Keratinocyte (primary cell): ENCODE results near the gene EMP2. TPM values are rescaled to one million over a fixed set of nuclear protein-coding genes. Genes with fewer than 3 reads are reported as not detected.

Experiments
- DNase-seq: peaks from one replicate; pipeline ENCODE4 v3.0.0-alpha.2; 2011; ENCODE audit warnings: low read depth, missing footprints, low spot score
- FAIRE-seq: peaks from 2 replicates; lab custom pipeline; 2011; peaks lifted over from hg19 to GRCh38; lab: Jason Lieb, UNC
- H2AFZ ChIP-seq: 2 replicates; pipeline ENCODE4 v1.6.0; 2012; ENCODE audit warnings: low read length, control low read depth, inconsistent platforms; ENCODE audit not compliant: control insufficient read depth
- H3K27ac ChIP-seq: 2 replicates; pipeline ENCODE4 v1.5.1; 2011; ENCODE audit warnings: low read length; ENCODE audit not compliant: control insufficient read depth, insufficient read depth
- H3K27me3 ChIP-seq: 3 replicates; pipeline ENCODE4 v1.6.0; 2011; ENCODE audit warnings: low read length; ENCODE audit not compliant: control insufficient read depth, insufficient read depth; ENCODE audit errors: extremely low read depth
- H3K36me3 ChIP-seq, 2 experiments: 2 replicates in 1 of 2; 3 replicates in 1 of 2; pipeline ENCODE4 v1.5.1; 2011; ENCODE audit warnings: low read length in 2 of 2, mild to moderate bottlenecking in 1 of 2; ENCODE audit not compliant: control insufficient read depth in 2 of 2, insufficient read depth in 2 of 2; ENCODE audit errors: extremely low read depth in 1 of 2
- H3K4me1 ChIP-seq: 3 replicates; pipeline ENCODE4 v1.5.1; 2011; ENCODE audit warnings: low read length; ENCODE audit not compliant: control insufficient read depth, insufficient read depth; ENCODE audit errors: extremely low read depth
- H3K4me2 ChIP-seq: 3 replicates; pipeline ENCODE4 v1.6.0; 2011; ENCODE audit warnings: low read depth, low read length; ENCODE audit not compliant: control insufficient read depth, insufficient read depth; ENCODE audit errors: extremely low read depth
- H3K4me3 ChIP-seq, 3 experiments: fragments of 200-600 bp in 1 of 3; sonication (generic) in 1 of 3; 2 replicates in 2 of 3; 3 replicates in 1 of 3; pipeline ENCODE4 v1.5.1; 2011 to 2016; ENCODE audit warnings: low read length in 3 of 3, mild to moderate bottlenecking in 3 of 3, control low read depth in 2 of 3, inconsistent platforms in 1 of 3, low read depth in 1 of 3, mixed read lengths in 1 of 3, mixed run types in 1 of 3, moderate library complexity in 1 of 3; ENCODE audit not compliant: control insufficient read depth in 2 of 3, insufficient read depth in 2 of 3; ENCODE audit errors: extremely low read depth in 1 of 3
- H3K79me2 ChIP-seq: 2 replicates; pipeline ENCODE4 v1.6.0; 2012; ENCODE audit warnings: low read length; ENCODE audit not compliant: control insufficient read depth, insufficient read depth
- H3K9ac ChIP-seq: 3 replicates; pipeline ENCODE4 v1.6.0; 2011; ENCODE audit warnings: low read length; ENCODE audit not compliant: control insufficient read depth, insufficient read depth; ENCODE audit errors: extremely low read depth
- H3K9me1 ChIP-seq: 3 replicates; pipeline ENCODE4 v1.6.0; 2011; ENCODE audit warnings: low read length; ENCODE audit not compliant: control insufficient read depth, insufficient read depth; ENCODE audit errors: extremely low read depth
- H3K9me3 ChIP-seq: 2 replicates; pipeline ENCODE4 v1.5.1; 2012; ENCODE audit warnings: low read depth, low read length; ENCODE audit not compliant: control insufficient read depth
- H4K20me1 ChIP-seq: 3 replicates; pipeline ENCODE4 v1.6.0; 2011; ENCODE audit warnings: low read length; ENCODE audit not compliant: control insufficient read depth, insufficient read depth; ENCODE audit errors: extremely low read depth
- EZH2 ChIP-seq: IDR thresholded peaks from one replicate; pipeline ENCODE4 v1.6.1; 2012; ENCODE audit warnings: inconsistent platforms, mild to moderate bottlenecking, low read length, moderate library complexity
- dilution Hi-C: fragments of 300-500 bp; cut with MboI; formaldehyde crosslinking; loops from one replicate; pipeline ENCODE4 v1.7.0; 2020; ENCODE audit warnings: low sequenced_read_pairs; ENCODE audit not compliant: extremely low pct_ligation_motif_present
- polyA plus RNA-seq, 5 experiments: library from polyadenylated mRNA; depleted of rRNA in 3 of 5; stranded (reverse) in 3 of 5; stranded (forward) in 1 of 5; unstranded in 1 of 5; fragments of >200 nt; gene quantifications; 1 replicate in 1 of 5; 2 replicates in 3 of 5; 3 replicates in 1 of 5; pipeline versions ENCODE4 v1.2.1 to v1.2.3, GENCODE V29; 2011 to 2012; ENCODE audit warnings: missing spikeins in 2 of 5, low read depth in 1 of 5, low replicate concordance in 1 of 5
- TF ChIP-seq, protein P1 (sequence below), 3 experiments: IDR thresholded peaks in 1 of 3; conservative IDR thresholded peaks in 1 of 3; optimal IDR thresholded peaks in 1 of 3; 2 replicates in 2 of 3; 3 replicates in 1 of 3; pipeline versions ENCODE3 to v1.5.1; 2011; ENCODE audit warnings: low read length in 3 of 3, mild to moderate bottlenecking in 3 of 3, moderate library complexity in 2 of 3, control low read depth in 1 of 3, inconsistent platforms in 1 of 3; ENCODE audit not compliant: insufficient read depth in 2 of 3; ENCODE audit errors: extremely low read depth in 1 of 3

The EMP2 gene
- polyA plus RNA-seq, 1 donor (not counting 4 experiments of a cell fraction or from before 2014, with no cell fraction given): 19.1 TPM

DNA sequence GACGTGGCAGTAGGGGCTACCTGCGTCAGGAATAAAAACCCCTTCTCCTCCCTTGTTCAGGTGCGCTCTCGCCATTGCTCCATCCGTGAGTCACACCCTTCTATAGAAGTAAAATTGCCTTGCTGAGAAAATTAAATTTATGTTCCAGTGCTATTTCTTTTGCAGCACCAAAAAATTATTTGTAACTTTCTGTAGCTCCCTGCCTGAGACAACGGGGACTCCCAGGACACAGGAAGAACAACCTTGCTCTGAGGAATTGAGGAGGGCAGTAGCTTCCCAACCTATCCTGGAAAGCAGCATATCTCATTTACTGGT, 85.4 kb downstream of the EMP2 start:
- H3K36me3 ChIP-seq: no peaks in the 10 kb centered on the region
- dilution Hi-C loops: no loop called here
- H2AFZ ChIP-seq: no peak overlapping the region
- no peaks in the 10 kb centered on the region for H3K9me3 ChIP-seq
- H3K27me3 ChIP-seq: no peaks in the 10 kb centered on the region
- TF ChIP-seq, protein P1, sequence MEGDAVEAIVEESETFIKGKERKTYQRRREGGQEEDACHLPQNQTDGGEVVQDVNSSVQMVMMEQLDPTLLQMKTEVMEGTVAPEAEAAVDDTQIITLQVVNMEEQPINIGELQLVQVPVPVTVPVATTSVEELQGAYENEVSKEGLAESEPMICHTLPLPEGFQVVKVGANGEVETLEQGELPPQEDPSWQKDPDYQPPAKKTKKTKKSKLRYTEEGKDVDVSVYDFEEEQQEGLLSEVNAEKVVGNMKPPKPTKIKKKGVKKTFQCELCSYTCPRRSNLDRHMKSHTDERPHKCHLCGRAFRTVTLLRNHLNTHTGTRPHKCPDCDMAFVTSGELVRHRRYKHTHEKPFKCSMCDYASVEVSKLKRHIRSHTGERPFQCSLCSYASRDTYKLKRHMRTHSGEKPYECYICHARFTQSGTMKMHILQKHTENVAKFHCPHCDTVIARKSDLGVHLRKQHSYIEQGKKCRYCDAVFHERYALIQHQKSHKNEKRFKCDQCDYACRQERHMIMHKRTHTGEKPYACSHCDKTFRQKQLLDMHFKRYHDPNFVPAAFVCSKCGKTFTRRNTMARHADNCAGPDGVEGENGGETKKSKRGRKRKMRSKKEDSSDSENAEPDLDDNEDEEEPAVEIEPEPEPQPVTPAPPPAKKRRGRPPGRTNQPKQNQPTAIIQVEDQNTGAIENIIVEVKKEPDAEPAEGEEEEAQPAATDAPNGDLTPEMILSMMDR (optimal IDR thresholded peaks at IDR 0.05 in 1 of 3, IDR thresholded peaks at IDR 0.05 in 1 of 3, conservative IDR thresholded peaks at IDR 0.05 in 1 of 3; ENCODE audit: extremely low read depth in 1 of 3, insufficient read depth in 2 of 3, low read length in 3 of 3): no peak
- H3K4me1 ChIP-seq: no peaks in the 10 kb centered on the region
- H3K27ac ChIP-seq: no peak overlapping the region
- H3K9ac ChIP-seq: no peak overlapping the region
- DNase-seq (no peak), FAIRE-seq (no peak)
- no peak overlapping the region for H3K4me3 ChIP-seq
- no peaks in the 10 kb centered on the region for H3K79me2 ChIP-seq
- no peaks in the 10 kb centered on the region for H4K20me1 ChIP-seq
- H3K4me2 ChIP-seq: no peak overlapping the region
- no peaks in the 10 kb centered on the region for H3K9me1 ChIP-seq

DNA sequence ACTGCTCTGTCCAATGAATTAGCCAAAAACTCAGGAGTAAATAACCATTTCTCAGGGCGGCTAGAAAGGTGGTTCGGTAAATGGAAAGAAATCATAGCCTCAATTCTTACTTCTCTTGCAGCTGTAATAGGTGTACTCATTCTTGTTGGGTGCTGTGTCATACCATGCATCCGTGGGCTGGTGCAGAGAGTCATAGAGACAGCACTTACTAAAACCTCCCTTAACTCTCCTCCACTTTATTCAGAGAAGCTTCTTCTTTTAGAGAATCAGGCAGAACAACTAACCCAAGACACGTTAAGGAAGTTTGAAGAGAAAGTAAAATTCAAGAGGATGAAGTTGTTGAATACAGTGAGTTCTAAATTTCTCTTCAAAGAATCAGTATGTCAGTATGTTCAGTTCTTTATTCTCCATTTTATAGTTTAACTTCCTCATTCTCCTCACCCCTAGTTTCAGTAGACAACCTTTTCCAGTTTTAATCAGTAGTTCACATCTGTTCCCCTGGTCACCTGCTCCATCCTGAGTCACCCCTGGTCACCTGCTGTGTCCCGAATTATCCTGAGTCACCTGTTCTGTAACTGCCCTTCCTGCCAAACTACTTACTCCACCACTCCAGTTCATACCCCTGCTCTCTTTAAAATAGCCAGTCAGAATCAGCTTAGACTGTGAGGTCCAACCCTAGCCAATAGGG, 85.9 kb downstream of the EMP2 start:
- H3K9ac ChIP-seq: no peak overlapping the region
- H3K27ac ChIP-seq: no peak overlapping the region
- H3K9me3 ChIP-seq: no peaks in the 10 kb centered on the region
- no peak overlapping the region for H3K4me2 ChIP-seq
- no peak overlapping the region for H3K4me3 ChIP-seq
- TF ChIP-seq, protein P1 (optimal IDR thresholded peaks at IDR 0.05 in 1 of 3, IDR thresholded peaks at IDR 0.05 in 1 of 3, conservative IDR thresholded peaks at IDR 0.05 in 1 of 3; ENCODE audit: extremely low read depth in 1 of 3, insufficient read depth in 2 of 3, low read length in 3 of 3): no peak
- TF ChIP-seq EZH2: no peak
- H3K9me1 ChIP-seq: no peaks in the 10 kb centered on the region
- H3K36me3 ChIP-seq: no peaks in the 10 kb centered on the region
- DNase-seq (no peak), FAIRE-seq (no peak)
- H2AFZ ChIP-seq: no peak overlapping the region
- no peaks in the 10 kb centered on the region for H3K79me2 ChIP-seq
- H3K4me1 ChIP-seq: no peaks in the 10 kb centered on the region
- no peaks in the 10 kb centered on the region for H4K20me1 ChIP-seq
- H3K27me3 ChIP-seq: no peaks in the 10 kb centered on the region
- dilution Hi-C loops: no loop called here
